GOT3 (cell line): Measurements from ENCODE around the gene HYI.
"Not testable (repeated sequence)": the region's sequence is repeated elsewhere in the genome, so short reads cannot be mapped to it uniquely, and the experiment has no call there.

Source experiments
- DNase-seq: peaks from one replicate; lab custom pipeline; 2025; ENCODE audit warnings: mixed read lengths; lab: John Stamatoyannopoulos, UW

Gene HYI

GRCh38 chr1:43464681-43465504 is 11.2 kb upstream of the HYI start:
- no peak for DNase-seq

GRCh38 chr1:43463479-43463878 is 9.7 kb upstream of the HYI start:
- no peak for DNase-seq

DNA sequence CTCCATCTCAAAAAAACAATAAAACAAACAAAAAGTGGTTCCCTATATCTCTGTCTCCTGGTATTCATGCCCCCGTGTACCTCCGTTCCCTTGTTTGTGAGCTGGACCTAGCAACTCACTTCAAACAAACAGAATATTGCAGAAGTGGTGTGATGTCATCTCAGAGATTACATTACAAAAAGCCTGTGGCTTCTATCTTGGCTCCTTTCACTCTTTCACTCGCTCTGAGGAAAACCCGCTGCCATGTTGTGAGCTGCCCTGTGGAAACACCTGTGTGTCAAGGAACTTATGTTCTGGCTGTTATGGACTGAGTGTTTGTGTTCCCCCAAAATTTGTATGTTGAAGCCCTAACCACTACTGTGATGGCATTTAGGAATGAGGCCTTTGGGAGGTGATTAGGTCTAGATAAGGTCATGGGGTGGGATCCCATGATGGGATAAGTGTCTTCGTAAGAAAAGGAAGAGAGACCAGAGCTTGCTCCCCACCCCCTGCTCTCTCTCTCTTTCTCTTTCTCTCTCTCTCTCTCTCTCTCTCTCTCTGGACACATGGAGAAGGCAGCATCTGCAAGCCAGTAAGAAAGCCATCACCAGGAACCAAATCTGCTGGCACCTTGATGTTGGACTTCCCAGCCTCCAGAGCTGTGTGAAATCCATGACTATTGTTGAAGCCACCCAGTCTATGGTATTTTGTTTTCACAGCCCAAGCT is 7.4 kb upstream of the HYI start:
- DNase-seq = no peak

GRCh38 chr1:43458379-43458778 is 4.6 kb upstream of the HYI start:
- not testable (repeated sequence) for DNase-seq

DNA sequence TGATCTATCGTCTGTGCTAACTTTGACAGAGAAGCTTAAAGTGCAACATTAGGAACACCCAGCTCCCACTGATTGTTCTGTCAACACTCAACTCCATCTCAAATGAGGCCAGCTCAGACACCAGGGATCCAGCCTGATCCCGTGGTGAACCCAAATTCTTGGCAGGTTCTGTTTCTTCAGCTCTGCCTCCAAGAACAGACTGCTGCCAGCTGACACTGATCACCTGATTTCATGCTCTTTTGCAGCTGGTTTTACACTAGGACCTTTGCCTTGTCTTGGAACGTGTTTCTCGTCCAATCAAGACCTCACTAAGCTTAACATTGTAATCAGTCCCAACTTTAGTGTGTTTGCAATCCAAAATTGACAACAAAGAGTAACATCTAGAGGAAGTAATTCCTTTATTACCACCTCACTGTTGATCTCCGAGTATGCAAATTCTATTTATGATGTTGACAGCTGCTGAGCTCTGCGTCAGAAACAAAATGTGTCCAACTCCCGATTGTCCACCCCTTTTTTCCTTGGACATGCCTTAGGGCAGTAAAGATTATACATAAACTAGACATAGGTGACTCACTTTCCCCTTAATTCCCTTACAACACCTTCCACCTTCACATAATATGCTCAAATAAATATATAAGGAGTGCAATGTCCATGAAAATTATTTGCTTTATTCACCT is 1.6 kb upstream of the HYI start:
- no peak for DNase-seq

DNA sequence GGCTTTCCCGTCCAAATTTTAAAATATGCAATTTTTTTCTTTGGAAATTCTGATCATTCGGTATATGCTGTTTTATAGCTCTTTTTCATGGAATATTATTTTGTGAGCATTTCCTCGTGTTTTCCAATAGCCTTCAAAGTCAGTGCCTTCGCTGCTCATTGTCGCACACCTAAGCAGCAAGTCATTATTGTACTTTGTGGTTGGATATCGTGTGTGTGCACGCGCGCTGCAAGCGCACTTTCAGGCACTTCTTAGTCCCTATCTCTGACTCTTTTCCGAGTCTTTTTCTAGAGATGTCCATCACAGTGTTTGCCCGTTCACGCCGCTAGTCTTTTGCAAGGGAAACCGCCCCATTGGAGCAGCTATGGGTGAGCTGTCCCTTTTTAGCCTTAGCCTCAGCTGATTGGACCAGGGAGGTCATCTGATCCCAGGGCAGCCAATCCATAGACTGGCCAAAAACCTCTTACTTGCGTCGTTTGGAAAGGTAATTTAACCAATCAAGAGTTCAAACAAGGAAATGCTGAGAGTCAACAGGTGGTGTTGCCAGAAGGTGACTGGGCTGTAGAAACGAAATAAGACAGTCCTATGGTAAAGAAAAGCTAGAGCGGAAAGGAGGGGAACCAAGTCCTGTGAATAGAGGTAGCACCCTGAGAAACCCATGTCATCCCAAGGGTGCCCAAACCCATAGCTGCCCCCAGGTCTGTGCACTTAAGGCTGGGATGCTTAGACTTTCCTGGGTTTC is 710 bp upstream of the HYI start:
- no peak for DNase-seq

DNA sequence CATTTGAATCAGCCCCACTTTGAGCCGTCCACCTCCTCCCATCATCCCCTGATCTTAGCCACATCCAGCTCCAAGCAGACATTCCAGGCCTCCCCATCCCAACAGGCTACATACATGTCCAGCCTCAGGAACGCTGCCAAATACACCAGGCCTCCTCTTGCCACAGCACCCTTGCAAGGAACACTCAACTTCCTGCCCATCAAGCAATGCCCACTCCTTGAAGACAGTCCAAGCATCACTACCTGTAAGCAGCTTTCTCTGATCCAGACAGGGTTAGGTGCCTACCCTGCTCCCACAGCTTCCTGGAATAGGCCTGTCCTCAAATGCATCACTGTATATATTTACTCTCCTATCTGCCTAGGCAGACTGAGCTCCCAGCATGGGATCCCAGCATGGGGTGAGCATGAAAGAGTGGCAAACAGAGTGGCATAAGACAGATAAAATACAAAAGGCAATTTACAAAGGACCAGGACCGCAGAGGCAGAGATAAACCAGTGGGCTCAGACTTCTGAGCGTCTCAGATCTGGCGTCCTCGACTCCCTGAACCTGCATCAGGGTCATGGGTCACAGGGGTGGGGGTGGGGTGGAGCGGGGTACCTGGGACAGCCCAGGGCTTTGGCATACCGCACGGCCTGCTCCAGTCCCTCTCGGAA is 816 bp downstream of the HYI start:
- DNase-seq = no peak

DNA sequence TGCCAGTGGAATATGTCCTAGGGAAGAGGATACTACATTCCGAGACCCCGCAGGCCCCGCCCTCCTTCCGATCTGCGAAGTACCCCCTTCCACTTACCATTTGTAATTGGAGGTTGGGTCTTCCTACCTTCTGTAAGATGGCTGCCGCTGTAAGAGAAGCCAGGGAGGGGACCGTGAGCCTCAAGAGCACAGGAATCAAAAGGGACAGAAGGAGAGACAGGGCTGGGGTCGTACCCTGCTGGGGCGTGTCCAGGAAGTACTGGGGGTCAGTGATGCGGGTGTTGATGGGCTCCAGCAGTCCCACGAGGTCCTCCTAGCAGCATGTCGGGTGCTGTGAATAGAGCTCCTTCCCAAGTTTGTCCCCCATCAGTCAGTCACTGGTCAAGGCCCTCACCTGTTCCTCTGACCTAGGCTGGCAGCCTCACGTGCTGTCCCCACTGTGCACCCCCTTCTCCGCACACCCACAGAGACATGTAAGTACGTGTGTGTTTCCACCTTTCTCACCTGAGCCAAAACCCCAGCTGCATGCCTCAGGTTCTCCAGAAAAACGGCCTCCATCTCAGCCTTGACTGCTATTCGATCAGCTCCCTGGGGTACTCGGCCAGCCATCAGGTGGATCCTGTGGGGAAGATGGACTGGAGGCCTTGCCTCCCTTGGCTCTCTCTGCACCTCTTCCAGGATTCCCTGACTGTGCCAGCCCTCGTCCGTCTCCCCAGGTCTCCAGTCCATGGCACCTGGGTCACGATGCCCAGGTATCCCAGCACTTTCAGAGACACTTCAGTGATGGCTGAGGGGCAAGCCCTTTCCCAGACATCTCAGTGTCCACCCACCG is 1.8 kb downstream of the HYI start:
- no peak for DNase-seq

DNA sequence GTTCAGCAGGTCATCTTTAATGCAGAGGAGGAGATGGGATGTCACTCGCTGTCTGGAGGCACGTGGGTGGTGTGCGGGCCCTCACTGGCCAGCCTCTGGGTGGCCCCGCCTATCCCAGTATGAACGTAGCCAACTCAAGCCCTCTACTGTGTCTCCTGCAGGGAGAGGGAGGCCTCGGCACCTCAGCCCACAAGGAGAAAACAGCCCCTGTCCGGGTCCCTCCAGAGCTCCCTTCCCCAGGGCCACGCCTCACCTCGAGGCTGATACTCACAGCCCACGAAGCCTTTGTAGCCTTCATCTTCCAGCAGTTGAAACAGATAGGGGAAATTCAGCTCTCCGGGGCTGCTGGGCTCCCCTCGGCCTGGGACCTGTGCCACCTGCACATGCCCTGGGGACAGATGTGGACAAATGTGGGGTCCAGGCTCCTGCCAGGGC is 2.6 kb downstream of the HYI start:
- no peak for DNase-seq

DNA sequence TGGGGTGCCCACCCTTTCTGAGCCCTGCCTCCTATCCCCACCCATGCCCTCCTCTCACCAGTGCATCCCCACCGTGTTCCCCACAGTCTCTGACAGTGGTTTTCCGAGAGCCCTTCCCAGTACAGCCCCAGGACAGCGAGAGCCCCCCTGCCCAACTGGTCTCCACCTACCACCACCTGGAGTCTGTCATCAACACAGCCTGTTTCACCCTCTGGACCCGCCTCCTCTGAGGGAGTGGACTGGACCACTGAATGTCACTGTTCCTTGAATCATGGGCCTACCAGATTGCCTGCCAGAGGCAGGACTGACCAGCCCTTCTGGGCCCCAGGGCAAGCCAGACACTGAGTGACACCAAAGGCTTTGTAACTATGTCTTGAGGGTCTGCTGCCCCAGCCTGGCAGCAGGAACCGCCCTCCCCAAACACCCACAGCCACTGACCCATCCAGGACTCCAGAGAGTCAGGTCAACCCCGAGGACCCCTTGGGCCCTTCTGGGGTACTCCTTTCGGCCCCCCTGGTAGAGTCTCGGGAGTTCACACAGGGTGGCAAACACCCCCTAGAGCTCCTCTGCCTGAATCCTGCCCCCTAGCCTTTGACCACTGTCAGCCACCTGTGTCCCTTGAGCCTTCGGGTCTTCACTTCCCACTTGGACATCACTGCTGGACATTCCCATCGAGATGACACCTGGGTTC is 3.3 kb downstream of the HYI start:
- DNase-seq = no peak

GRCh38 chr1:43449708-43450069 is 4.0 kb downstream of the HYI start:
- no peak for DNase-seq

GRCh38 chr1:43448955-43449707 is 4.6 kb downstream of the HYI start:
- DNase-seq = no peak

GRCh38 chr1:43447891-43448708 is 5.6 kb downstream of the HYI start:
- DNase-seq = no peak

GRCh38 chr1:43446881-43447835 is 6.6 kb downstream of the HYI start:
- no peak for DNase-seq

DNA sequence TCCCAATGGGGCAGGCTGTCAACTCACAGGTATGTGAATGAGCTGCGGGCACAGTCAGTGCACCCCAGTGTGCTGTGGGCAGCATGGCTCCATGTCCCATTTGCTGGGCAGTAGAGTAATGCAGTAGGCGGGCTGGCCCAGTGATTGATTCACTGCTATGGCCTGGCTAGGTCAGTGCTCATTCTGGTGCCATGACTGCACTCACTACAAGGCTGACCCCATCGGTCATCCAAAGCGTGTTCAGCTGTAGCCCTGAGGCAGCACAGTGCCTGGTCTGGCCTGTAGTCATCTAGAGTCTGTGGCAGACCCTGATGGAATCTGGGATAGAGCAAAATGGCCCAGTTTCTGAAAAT is 7.4 kb downstream of the HYI start:
- DNase-seq = no peak

DNA sequence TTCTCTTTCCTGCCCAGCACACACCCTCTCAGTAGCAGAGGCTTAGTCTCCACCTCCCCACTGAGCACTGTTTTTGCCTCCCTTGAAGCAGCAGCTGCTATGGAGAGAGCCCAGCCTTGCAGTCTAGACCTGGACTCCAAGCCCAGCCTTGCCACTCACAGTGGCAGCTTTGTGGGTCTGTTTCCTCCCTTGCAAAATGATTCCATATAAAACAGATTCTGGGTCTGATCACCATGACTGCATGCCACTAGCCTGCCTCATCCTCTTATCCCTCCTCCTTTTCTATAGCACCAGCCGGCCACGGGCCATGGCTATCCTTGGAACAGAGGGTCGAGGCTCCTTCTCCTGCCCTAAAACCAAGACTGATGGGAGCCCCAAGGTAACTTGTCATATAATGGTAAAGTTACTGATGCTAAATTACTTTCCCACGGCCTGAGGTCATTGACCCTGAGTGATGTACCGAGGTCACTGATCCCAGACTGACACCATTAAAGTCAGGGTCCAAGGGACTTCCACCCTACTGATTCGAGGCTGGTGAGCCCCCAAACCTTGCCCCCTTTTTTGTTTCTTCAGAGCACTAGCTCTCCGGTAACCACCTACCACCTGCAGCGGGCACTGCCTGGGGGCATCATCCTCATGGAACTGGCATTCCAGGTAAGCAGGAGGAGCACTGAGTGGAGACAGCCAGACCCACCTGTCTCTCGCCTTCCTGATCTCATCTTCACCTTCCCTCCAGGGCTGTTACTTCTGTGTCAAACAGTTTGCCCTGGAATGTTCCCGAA is 7.9 kb downstream of the HYI start:
- DNase-seq = no peak

- DNase-seq = no peak
Measured at GRCh38 chr1:43444836-43445235, 8.9 kb downstream of the HYI start.
